ENCODE results near the gene PACC1. TPM values are rescaled to one million over a fixed set of nuclear protein-coding genes. Genes with fewer than 3 reads are reported as not detected.
A peak's percentile ranks its signal among the peaks of the same experiment; 100 is the strongest.

The PACC1 gene
- 27.7 and 28.7 TPM in 2 replicates for total RNA-seq (2021)
- Bru-seq, nascent RNA, result percentile 82 among the genes with signal in this experiment
- BruChase-seq, experiment 1, labeled RNA remaining after a 2-hour chase, result percentile 83 among the genes with signal in this experiment
- BruChase-seq, experiment 2, labeled RNA remaining after a 6-hour chase, result percentile 74 among the genes with signal in this experiment
- long read RNA-seq, transcript TMEM206-201 (8 exons, 2,475 nt), result major isoform, 64 of 73 reads
- long read RNA-seq, partial matches to known transcripts, result 0 of 73 reads
- long read RNA-seq, other reads (novel, unspliced or antisense), result 9 of 73 reads

DNA sequence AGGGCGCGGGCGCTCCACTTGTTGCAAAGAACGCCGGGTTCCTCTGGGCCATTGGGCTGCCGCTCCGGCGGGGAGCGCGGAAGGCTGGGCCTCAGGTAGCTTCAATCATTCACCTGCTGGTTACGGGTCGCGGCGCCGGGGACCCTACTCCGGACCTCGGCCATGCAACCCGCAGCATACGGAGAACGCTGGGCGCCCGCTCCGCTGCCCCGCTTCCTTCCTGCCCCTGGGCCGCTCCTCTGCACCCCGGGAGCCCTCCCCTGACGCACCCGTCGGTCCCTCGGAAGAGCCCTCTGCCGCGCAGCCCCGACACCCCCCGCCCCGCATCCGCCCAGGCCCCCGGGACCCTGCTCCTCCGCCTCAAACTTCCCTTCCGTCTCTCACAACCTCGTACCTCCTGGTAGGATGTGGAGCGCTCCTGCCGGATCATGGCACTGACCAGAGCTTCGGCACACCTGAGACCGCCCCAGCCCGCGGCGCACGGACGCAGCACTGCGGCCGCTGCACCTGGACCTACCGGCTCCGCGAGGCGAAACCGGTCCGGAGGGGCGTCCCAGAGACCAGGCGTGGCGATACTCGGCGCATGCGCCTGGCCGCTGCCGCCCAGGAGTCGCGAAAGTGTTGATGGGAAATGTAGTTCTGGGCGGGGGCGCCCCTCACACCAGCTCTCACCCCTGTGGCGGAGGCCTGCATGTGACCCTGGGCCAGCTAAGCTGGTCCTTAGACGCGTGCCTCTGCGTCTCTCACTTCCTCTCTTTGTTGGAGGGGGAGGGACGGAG, at the start of gene PACC1:
TSS of gene PACC1 (minus strand) at position 559 of the 779 bp plus-strand sequence. CDS start at position 430, 129 bp downstream.
- Histone ChIP-seq H3K36me3 (ENCODE audit: low read depth) (no peaks in the 10 kb centered on the region), H3K27me3 (ENCODE audit: insufficient read depth, low read depth) (no peaks in the 10 kb centered on the region), H3K79me2 (ENCODE audit: low read depth) (peaks cover 16% of the 10 kb centered on the region), H3K9me2 (ENCODE audit: insufficient read depth) (no peaks in the 10 kb centered on the region), H2AFZ (peak within 1 kb of the TSS; percentile 91), H3K27ac (no peak within 1 kb of the TSS), H4K20me1 (ENCODE audit: insufficient read depth) (no peaks in the 10 kb centered on the region), H3K4me3 (peak within 1 kb of the TSS; percentile 79), H3K9me3 (ENCODE audit: insufficient read depth, low read depth) (no peaks in the 10 kb centered on the region), H3K4me2 (peak within 1 kb of the TSS; percentile 97), H3F3A (ENCODE audit: insufficient read depth, low read depth) (no peaks in the 10 kb centered on the region), H3K4me1 (replicated peaks; ENCODE audit: insufficient read depth) (peaks cover 9% of the 10 kb centered on the region)
- DNase-seq, result peak; percentile 83 to 93
- CTCF ChIA-PET, result no interaction called here
- BruUV-seq (replicated peaks), result no TSS peak
- POLR2A ChIA-PET (ENCODE audit: unreplicated experiment), result interaction anchor here (0.6 kb wide), 1 partner anchor 378 kb away, joined by 3 read pairs; no protein-coding TSS in a partner anchor
- intact Hi-C loops (cut with micrococcal nuclease; ENCODE audit: unreplicated experiment), result no loop called here
- no peak for TF ChIP-seq CTCF (conservative IDR thresholded peaks at IDR 0.05)
- TF ChIP-seq EZH2 (IDR thresholded peaks at IDR 0.05; ENCODE audit: low read depth), result no peak

DNA sequence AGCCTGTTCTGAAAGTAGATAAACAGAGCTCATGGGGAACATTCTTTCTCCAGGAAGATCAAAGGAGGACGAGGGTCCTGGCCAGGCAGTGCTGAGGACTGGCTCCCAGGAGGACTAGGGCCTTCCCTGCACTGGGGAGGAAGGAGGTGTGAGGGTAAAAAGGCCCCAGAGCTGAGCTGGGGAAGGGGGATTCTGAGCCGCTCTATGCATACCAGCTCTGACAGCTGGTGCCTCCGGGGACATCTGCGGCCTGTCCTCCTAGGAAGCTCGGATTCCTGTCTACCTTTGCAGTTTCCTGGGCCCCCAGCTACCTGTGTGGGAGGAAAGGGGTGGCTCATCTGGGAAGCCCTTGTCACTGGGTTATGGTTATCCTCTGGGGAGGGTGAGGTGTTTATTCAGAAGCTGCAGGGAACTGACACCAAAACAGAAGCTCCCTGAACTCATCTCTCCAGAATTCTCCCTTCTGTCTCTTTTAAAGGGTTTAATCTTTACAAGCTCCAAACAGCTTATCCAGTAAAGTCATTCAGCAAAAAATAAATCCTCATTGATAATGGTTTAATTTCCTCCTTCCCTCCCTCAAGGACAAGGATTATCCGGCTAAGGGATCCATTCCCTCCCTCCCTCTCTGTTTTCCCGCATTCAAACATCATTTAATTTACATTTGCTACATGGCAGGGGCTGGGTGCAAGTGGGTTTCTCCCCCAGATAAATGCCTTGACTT, 49.0 kb upstream of the PACC1 start:
- no peak overlapping the region for H3K4me3 ChIP-seq
- H3F3A ChIP-seq (ENCODE audit: insufficient read depth, low read depth), result peaks cover 23% of the 10 kb centered on the region
- intact Hi-C loops (cut with micrococcal nuclease; ENCODE audit: unreplicated experiment), result loop anchor here (10.0 kb wide), 1 partner anchor 391 kb away; the partner anchor contains the start of gene FLVCR1
- H3K36me3 ChIP-seq (ENCODE audit: low read depth), result no peaks in the 10 kb centered on the region
- H3K27ac ChIP-seq, result no peak overlapping the region
- H3K9me2 ChIP-seq (ENCODE audit: insufficient read depth), result no peaks in the 10 kb centered on the region
- H3K79me2 ChIP-seq (ENCODE audit: low read depth), result no peaks in the 10 kb centered on the region
- no TSS peak for BruUV-seq (replicated peaks)
- peaks cover 23% of the 10 kb centered on the region for H3K4me1 ChIP-seq (replicated peaks; ENCODE audit: insufficient read depth)
- no peaks in the 10 kb centered on the region for H4K20me1 ChIP-seq (ENCODE audit: insufficient read depth)
- H3K27me3 ChIP-seq (ENCODE audit: insufficient read depth, low read depth), result no peaks in the 10 kb centered on the region
- CTCF ChIA-PET, result interaction anchor here (0.6 kb wide), 2 partner anchors 39 to 415 kb away, joined by 3 read pairs; no protein-coding TSS in a partner anchor
- H2AFZ ChIP-seq, result no peak overlapping the region
- POLR2A ChIA-PET (ENCODE audit: unreplicated experiment), result interaction anchor here (0.6 kb wide), 1 partner anchor 13 kb away, joined by 3 read pairs; no protein-coding TSS in a partner anchor
- DNase-seq, result no peak
- no peak overlapping the region for H3K4me2 ChIP-seq
- H3K9me3 ChIP-seq (ENCODE audit: insufficient read depth, low read depth), result no peaks in the 10 kb centered on the region
- TF ChIP-seq EZH2 (IDR thresholded peaks at IDR 0.05; ENCODE audit: low read depth), result no peak
- no peak for TF ChIP-seq CTCF (conservative IDR thresholded peaks at IDR 0.05)
